ENCODE data around the gene HSD17B1. TPM values are rescaled to one million over a fixed set of nuclear protein-coding genes. Genes with fewer than 3 reads are reported as not detected.

HSD17B1 gene
- total RNA-seq, 4 donors from 2014 or later, result 0.49 to 4.1 (median 1.2) TPM

DNA sequence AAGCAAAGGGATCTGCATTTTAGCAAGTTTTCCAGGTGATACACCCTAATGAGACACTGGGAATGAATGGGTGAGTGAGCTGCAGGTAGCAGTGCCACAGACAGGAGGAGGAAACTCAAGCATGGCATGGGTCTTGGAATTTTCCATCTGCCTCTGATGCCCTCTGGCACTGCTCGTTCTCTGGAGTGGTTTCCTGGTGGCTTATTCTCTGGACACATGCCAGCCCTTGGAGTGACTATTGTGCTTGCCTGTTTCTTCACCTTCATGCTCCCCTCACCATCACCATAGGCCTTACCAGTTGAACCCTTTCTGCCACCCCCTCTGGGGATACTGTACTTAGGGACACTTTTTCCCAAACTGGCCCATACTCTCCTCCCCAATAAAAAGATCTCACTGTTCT, 10.8 kb downstream of the HSD17B1 start:
- TF ChIP-seq, protein P1, sequence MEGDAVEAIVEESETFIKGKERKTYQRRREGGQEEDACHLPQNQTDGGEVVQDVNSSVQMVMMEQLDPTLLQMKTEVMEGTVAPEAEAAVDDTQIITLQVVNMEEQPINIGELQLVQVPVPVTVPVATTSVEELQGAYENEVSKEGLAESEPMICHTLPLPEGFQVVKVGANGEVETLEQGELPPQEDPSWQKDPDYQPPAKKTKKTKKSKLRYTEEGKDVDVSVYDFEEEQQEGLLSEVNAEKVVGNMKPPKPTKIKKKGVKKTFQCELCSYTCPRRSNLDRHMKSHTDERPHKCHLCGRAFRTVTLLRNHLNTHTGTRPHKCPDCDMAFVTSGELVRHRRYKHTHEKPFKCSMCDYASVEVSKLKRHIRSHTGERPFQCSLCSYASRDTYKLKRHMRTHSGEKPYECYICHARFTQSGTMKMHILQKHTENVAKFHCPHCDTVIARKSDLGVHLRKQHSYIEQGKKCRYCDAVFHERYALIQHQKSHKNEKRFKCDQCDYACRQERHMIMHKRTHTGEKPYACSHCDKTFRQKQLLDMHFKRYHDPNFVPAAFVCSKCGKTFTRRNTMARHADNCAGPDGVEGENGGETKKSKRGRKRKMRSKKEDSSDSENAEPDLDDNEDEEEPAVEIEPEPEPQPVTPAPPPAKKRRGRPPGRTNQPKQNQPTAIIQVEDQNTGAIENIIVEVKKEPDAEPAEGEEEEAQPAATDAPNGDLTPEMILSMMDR (IDR thresholded peaks at IDR 0.05; ENCODE audit: low read depth), result no peak

GRCh38 chr17:42563950-42564349, 11.2 kb downstream of the HSD17B1 start:
- TF ChIP-seq, protein P1 (IDR thresholded peaks at IDR 0.05; ENCODE audit: low read depth), result no peak

GRCh38 chr17:42564815-42565522, 12.2 kb downstream of the HSD17B1 start:
- TF ChIP-seq, protein P1 (IDR thresholded peaks at IDR 0.05; ENCODE audit: low read depth), result no peak

GRCh38 chr17:42565523-42566214, 12.9 kb downstream of the HSD17B1 start:
- TF ChIP-seq, protein P1 (IDR thresholded peaks at IDR 0.05; ENCODE audit: low read depth), result no peak

- TF ChIP-seq, protein P1 (IDR thresholded peaks at IDR 0.05; ENCODE audit: low read depth), result no peak
Measured at GRCh38 chr17:42566215-42566882, 13.6 kb downstream of the HSD17B1 start.

- TF ChIP-seq, protein P1 (IDR thresholded peaks at IDR 0.05; ENCODE audit: low read depth), result no peak
Measured at GRCh38 chr17:42566883-42567573, 14.3 kb downstream of the HSD17B1 start, which contains the start of gene MLX. Gene MLX, plus strand, starts transcription at chr17:42567100. Its CDS starts 25 bp downstream, at chr17:42567125.
